GM12873 (cell line): ENCODE measurements around the gene UNC45A.

ENCODE experiments used
- TF ChIP-seq, protein P1 (sequence below): IDR thresholded peaks from 2 replicates; pipeline ENCODE4 v1.5.1; 2012; ENCODE audit warnings: low read depth, mild to moderate bottlenecking, moderate library complexity, low read length, control low read depth; ENCODE audit not compliant: insufficient read depth; ENCODE audit errors: missing control alignments

The UNC45A gene

DNA sequence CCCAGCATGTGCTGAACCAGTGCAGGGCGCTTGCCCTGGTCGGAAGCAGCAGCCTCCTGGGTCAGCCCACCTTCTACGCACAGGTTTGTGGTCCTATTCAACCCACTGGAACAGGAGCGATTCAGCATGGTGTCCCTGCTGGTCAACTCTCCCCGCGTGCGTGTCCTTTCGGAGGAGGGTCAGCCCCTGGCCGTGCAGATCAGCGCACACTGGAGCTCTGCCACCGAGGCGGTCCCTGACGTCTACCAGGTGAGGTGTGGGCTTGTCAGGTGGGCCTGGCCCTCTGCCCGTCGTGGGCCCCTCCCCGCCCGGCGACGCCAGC, 23.8 kb upstream of the UNC45A start:
- TF ChIP-seq, protein P1, sequence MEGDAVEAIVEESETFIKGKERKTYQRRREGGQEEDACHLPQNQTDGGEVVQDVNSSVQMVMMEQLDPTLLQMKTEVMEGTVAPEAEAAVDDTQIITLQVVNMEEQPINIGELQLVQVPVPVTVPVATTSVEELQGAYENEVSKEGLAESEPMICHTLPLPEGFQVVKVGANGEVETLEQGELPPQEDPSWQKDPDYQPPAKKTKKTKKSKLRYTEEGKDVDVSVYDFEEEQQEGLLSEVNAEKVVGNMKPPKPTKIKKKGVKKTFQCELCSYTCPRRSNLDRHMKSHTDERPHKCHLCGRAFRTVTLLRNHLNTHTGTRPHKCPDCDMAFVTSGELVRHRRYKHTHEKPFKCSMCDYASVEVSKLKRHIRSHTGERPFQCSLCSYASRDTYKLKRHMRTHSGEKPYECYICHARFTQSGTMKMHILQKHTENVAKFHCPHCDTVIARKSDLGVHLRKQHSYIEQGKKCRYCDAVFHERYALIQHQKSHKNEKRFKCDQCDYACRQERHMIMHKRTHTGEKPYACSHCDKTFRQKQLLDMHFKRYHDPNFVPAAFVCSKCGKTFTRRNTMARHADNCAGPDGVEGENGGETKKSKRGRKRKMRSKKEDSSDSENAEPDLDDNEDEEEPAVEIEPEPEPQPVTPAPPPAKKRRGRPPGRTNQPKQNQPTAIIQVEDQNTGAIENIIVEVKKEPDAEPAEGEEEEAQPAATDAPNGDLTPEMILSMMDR = no peak

DNA sequence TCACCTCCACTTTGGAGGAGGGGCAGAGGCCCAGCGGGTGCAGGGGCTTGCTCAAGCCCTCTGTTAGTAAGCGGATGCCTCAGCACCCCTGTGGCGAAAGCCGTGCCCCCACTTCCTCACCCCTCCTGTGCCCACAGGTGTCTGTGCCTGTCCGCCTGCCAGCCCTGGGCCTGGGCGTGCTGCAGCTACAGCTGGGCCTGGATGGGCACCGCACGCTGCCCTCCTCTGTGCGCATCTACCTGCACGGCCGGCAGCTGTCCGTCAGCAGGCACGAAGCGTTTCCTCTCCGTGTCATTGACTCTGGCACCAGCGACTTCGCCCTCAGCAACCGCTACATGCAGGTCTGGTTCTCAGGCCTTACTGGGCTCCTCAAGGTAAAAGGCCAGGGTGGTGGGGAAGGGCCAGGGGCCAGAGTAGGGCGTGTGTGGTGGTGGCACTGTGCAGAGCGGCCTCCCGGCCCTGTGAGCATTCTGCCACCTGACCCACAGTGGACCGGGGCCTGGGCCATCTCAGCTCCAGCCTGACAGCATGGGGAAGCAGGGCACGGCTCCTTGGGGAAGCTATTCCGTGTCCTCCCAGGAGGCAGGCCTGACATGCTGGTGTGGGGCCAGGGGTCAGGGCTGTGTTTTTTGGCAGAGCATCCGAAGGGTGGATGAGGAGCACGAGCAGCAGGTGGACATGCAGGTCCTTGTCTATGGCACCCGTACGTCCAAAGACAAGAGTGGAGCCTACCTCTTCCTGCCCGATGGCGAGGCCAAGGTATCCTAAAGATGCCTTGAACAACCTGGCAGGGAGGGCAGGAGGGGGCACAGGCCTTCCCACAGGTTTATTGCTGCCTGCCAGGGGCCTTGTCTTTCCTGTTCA, 22.9 kb upstream of the UNC45A start:
- TF ChIP-seq, protein P1 = no peak

DNA sequence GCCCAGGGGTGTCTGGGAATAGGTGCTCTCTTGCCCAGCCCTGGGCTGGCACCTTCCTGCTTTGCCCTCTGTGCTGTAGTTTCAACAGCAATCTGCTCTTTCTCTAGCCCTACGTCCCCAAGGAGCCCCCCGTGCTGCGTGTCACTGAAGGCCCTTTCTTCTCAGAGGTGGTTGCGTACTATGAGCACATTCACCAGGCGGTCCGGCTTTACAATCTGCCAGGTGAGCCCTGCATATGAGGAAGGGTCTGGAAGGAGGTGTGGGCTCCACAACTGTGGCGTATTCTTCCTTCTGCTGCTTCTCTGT, 22.4 kb upstream of the UNC45A start:
- TF ChIP-seq, protein P1 = no peak

DNA sequence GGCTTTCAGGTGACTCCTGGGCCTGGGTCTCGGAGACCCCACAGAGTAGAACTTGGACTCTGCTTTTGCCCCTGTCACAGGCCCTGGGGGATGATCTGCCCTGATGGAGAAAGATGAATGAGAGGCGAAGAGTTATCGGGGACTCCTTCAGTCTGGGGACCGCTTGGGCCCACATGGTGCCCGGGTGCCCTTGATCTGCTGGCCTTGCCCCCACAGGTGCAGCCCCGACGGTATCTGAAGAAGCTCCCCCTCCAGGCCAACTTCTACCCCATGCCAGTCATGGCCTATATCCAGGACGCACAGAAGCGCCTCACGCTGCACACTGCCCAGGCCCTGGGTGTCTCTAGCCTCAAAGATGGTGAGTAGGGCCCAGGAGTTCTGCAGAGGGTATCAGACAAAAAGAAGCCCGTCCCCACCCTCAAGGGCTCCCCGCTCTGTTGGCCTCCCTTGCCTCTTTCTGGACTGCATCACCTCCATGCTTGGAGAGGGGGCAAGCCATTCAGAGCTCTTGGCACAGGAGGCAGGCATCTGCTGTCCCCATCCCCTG, 21.6 kb upstream of the UNC45A start:
- TF ChIP-seq, protein P1 = no peak

DNA sequence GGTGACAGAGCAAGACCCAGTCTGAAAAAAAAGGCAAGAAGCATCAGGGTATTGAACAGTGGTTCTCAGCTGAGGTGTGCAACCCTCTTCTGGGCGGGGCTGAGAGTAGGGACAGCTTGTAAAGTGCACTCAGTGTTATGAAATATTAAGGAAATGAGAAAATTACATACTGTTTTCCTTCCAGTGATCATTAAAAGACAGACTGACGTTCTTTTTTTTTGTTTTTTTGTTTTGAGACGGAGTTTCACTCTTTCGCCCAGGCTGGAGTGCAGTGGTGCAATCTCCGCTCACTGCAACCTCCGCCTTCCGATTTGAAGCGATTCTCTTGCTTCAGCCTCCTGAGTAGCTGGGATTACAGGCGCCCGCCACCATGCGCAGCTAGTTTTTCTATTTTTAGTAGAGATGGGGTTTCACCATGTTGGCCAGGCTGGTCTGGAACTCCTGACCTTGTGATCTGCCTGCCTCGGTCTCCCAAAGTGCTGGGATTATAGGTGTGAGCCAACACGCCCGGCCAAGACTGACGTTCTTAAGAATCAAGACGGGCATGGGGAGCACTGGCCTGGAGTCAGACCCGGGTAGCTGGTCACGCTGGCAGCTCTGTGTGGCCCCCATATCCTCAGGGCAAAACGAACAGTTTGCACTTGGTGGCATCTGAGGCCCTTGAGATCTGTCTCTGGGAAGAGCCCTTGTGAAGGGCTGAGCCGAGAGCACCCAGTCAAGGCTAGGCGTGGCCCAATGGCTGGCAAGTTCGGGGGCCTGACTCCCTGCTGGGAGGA, 20.6 kb upstream of the UNC45A start:
- TF ChIP-seq, protein P1 = no peak

DNA sequence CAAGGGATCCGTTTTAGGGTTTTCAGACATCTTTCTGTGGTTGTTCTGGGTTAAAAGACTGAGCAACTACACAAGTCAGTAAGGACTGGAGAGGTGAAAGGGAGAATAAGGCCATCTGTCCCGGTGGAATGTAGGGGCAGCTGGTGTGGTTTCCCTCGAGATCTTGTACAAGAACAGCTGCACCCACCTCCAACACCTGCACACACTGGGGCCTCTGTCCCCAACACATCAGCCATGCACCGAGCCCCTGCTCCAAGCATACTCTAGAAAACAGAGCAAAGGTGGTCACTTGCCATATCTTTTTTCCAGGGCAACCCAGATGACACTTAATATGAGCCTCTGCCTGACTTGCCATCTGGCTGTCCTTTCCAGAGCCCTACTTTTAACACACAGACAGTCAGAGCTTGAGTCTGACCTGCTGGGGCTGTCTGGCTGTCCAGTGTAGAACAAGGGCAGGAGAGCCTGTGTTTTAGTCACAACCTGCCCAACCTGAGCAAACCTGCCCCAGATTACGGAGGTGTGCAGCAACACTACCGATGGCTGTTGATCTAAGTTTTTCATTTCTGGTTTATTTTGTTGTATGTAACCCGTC, 19.8 kb upstream of the UNC45A start:
- TF ChIP-seq, protein P1 = no peak
